ENCODE measurements around the gene UIMC1. TPM values are rescaled to one million over a fixed set of nuclear protein-coding genes. Genes with fewer than 3 reads are reported as not detected.
"Not testable (repeated sequence)": the region's sequence is repeated elsewhere in the genome, so short reads cannot be mapped to it uniquely, and the experiment has no call there.

Gene UIMC1
- total RNA-seq, 2 donors from 2014 or later = 38.7 to 41.4 TPM

GRCh38 chr5:177022386-177023302, 16.1 kb upstream of the UIMC1 start, which contains the start of gene ZNF346:
Gene ZNF346, plus strand, starts transcription at chr5:177022696. Its CDS starts 43 bp downstream, at chr5:177022739.
- Mint-ChIP-seq H3K27ac (peak within 1 kb of the TSS; percentile 99 to 100), H3K9me3 (no peaks in the 10 kb centered on the region), H3K36me3 (peaks cover 18 to 31% of the 10 kb centered on the region in 2 donors)
- peak; percentile 97 to 98 for ATAC-seq
- peak; percentile 92 to 93 for DNase-seq (ENCODE audit: low spot score in 2 of 2)

GRCh38 chr5:177020033-177020432, 13.5 kb upstream of the UIMC1 start:
- H3K9me3 Mint-ChIP-seq = no peaks in the 10 kb centered on the region
- H3K36me3 Mint-ChIP-seq = peaks cover 14 to 18% of the 10 kb centered on the region in 2 donors
- DNase-seq (ENCODE audit: low spot score in 2 of 2) = no peak
- ATAC-seq = no peak
- H3K27ac Mint-ChIP-seq = no peak overlapping the region

DNA sequence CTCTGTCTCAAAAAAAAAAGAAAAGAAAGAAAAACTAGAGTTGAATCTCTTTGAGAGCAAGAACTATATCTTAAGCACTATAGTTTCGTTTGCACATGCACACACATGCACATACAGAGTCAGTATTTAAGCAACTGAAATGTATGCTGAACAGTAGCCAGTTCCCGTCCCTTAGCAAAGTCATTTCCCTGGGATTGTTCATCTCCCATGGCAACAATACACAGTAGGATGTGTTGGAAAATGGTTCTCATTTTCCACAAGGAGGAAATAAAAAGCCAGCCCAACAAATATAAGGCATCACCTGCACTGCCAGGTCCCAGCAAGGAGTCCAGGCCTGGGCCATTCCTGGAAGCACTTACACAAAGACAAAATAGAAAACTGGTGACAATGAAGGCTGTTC, 11.8 kb upstream of the UIMC1 start:
- no peak for ATAC-seq
- H3K36me3 Mint-ChIP-seq = peaks cover 5 to 15% of the 10 kb centered on the region in 2 donors
- no peaks in the 10 kb centered on the region for H3K9me3 Mint-ChIP-seq
- DNase-seq (ENCODE audit: low spot score in 2 of 2) = no peak
- no peak overlapping the region for H3K27ac Mint-ChIP-seq

DNA sequence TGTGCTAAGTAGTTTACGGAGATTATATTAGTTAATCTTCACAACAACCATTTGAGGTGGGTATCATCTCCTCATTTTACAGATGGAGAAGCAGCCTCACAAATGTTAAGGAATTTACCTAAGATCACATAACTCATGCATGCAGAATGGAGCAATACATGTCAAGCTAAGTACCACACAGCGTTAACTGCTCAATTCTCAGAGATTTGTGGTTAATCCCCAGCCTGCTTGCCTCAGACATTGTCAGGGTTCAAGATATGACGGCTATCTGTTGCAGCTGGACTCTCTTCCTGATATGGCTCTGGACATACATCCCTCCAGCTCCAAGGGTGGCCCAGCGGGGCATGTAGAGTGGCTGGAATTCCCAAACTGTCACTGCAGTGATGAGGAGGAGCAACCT, 8.6 kb upstream of the UIMC1 start:
- Mint-ChIP-seq H3K36me3 (no peaks in the 10 kb centered on the region), H3K27ac (no peak overlapping the region), H3K9me3 (no peaks in the 10 kb centered on the region)
- no peak for DNase-seq (ENCODE audit: low spot score in 2 of 2)
- ATAC-seq = no peak

DNA sequence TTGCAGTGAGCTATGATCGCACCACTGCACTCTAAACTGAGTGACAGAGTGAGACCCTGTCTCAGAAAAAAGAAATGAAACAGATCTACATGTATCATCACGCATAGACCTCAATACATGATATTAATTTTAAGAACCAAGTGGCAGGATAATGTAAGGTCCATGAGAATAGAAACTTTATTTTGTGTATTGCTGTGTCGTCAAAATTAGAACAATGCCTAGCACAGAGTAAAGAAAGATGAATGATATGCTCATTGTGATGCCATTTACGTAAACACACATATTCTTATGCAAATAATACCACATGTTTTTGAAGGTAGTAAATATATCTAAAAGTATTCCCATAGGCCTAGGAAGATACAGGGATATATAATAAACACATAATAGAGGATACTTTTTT, 3.6 kb upstream of the UIMC1 start:
- Mint-ChIP-seq H3K9me3 (no peaks in the 10 kb centered on the region), H3K36me3 (peaks cover 7 to 8% of the 10 kb centered on the region in 2 donors), H3K27ac (no peak overlapping the region)
- ATAC-seq (no peak), DNase-seq (ENCODE audit: low spot score in 2 of 2) (no peak)

- Mint-ChIP-seq H3K27ac (no peak overlapping the region), H3K36me3 (peaks cover 7 to 8% of the 10 kb centered on the region in 2 donors), H3K9me3 (no peaks in the 10 kb centered on the region)
- DNase-seq (ENCODE audit: low spot score in 2 of 2) = no peak
- no peak for ATAC-seq
Observed at GRCh38 chr5:177008716-177009115, 2.1 kb upstream of the UIMC1 start.

DNA sequence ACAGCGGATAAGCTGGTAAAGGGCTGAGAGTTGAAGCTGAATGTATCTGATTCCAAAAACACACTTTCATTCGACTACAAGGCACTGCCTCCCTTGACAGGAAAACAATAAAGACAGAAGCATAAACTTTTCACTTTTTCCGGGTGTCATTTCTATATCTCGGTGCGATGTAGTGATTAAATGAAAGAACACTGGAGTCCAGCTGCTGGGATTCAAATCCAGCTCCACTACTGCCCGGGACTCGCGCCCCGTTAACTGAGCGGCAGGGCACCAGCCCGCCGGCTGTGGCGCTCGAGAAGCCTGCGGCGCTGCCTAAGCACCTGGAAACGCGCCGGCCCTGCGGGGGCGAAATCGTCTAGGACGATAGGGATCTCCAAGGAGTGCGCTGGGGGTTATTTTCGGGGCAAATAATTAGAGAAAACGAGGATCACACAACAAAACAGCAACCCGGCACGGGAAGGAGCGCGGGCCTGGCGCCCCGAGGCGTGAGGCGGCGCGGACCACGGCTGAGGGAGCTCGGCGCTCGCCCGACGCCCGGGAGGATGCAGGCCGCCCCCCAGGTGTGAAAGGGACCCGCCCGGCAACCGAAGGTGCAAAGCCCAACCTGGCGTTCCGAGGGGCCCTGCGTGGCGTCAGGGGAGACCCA, 837 bp downstream of the UIMC1 start:
- peak; percentile 37 to 53 for ATAC-seq
- Mint-ChIP-seq H3K27ac (peak overlapping the region; percentile 91 to 97), H3K36me3 (peaks cover 7 to 8% of the 10 kb centered on the region in 2 donors), H3K9me3 (no peaks in the 10 kb centered on the region)
- peak in 1 of 2 donors; percentile 52 for DNase-seq (ENCODE audit: low spot score in 2 of 2)

- H3K27ac Mint-ChIP-seq = peak overlapping the region in 1 of 2 donors; percentile 91
- DNase-seq (ENCODE audit: low spot score in 2 of 2) (no peak), ATAC-seq (no peak)
- peaks cover 7 to 8% of the 10 kb centered on the region in 2 donors for H3K36me3 Mint-ChIP-seq
- no peaks in the 10 kb centered on the region for H3K9me3 Mint-ChIP-seq
Observed at GRCh38 chr5:177004961-177005360, 1.6 kb downstream of the UIMC1 start.

- no peak for ATAC-seq
- Mint-ChIP-seq H3K9me3 (peaks cover 0 to 3% of the 10 kb centered on the region in 2 donors), H3K27ac (no peak overlapping the region), H3K36me3 (peaks cover 8 to 13% of the 10 kb centered on the region in 2 donors)
- DNase-seq (ENCODE audit: low spot score in 2 of 2) = no peak
Observed at GRCh38 chr5:177003649-177004048, 2.9 kb downstream of the UIMC1 start.

DNA sequence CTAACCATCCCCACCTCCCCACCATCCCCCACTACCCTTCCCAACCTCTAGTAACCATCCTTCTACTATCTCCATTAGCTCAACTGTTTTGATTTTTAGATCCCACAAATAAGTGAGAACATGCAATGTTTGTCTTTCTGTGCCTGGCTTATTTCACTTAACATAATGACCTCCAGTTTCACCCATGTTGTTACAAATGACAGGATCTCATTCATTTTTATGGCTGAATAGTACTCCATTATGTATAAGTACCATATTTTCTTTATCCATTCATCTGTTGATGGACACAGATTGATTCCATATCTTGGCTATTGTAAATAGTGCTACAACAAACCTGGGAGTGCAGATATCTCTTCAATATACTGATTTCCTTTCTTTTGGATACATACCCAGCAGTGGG, 7.1 kb downstream of the UIMC1 start:
- not testable (repeated sequence) for H3K27ac Mint-ChIP-seq; ATAC-seq; H3K9me3 Mint-ChIP-seq; DNase-seq (ENCODE audit: low spot score in 2 of 2)
- peaks cover 0 to 10% of the 10 kb centered on the region in 2 donors for H3K36me3 Mint-ChIP-seq

- DNase-seq (ENCODE audit: low spot score in 2 of 2) (no peak), ATAC-seq (no peak)
- Mint-ChIP-seq H3K27ac (no peak overlapping the region), H3K36me3 (peaks cover 0 to 10% of the 10 kb centered on the region in 2 donors), H3K9me3 (peaks cover 0 to 3% of the 10 kb centered on the region in 2 donors)
Observed at GRCh38 chr5:176998828-176999227, 7.8 kb downstream of the UIMC1 start.

GRCh38 chr5:176996780-176997179, 9.8 kb downstream of the UIMC1 start:
- no peak for DNase-seq (ENCODE audit: low spot score in 2 of 2)
- peak overlapping the region in 1 of 2 donors; percentile 7 for H3K27ac Mint-ChIP-seq
- ATAC-seq = no peak
- peaks cover 0 to 3% of the 10 kb centered on the region in 2 donors for H3K9me3 Mint-ChIP-seq
- peaks cover 0 to 10% of the 10 kb centered on the region in 2 donors for H3K36me3 Mint-ChIP-seq

DNA sequence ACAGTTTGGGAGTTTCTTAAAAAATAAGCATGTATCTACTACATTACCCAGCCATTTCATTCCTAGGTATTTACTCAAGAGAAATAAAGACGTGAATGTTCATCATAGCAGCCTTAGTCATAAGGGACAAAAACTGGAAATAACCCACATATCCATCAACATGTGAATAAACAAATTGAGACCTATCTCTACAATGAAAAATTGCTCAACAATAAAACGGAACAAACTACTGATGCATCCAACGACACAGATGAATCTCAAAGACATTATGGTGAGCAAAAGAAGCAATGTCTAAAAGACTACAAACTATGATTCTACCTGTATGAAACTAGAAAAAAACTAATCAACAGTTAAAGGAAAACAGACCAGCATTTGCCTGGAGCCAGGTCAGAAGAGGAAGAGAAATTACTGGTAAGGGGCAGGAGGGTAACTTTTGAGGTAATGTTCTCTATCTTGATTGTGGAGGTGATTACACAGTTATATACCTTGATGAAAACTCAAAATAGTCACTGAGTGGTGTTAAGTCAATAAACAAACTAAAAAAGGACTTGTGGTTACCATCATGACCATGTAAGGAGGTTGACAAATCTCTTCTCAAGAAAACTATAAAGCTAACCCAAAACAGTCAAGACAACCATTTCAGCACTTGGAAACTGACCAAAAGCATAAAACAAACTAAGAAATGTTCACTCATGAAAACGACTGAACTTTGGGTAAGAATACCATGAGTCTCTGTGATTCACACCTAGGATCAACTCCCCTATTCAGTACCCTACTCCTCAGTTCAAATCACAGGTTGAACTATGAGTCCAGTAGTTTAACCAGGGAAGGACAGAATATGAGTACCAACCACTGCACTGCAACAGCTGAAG, 10.4 kb downstream of the UIMC1 start:
- ATAC-seq (peak; percentile 55 to 84), DNase-seq (ENCODE audit: low spot score in 2 of 2) (no peak)
- Mint-ChIP-seq H3K9me3 (peaks cover 0 to 3% of the 10 kb centered on the region in 2 donors), H3K27ac (no peak overlapping the region), H3K36me3 (peaks cover 0 to 10% of the 10 kb centered on the region in 2 donors)

DNA sequence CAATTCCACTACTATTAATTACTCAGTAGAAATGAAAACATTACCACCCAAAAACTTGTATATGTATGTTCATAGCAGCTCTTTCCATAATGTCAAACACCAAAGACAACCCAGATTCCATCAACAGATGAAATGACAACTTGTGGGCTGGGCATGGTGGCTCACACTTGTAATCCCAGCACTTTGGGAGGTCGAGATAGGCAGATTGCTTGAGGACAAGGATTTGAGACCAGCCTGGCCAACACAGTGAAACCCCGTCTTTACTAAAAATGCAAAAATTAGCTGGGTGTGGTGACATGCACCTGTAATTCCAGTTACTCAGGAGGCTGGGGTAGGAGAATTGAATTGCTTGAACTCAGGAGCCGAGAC, 11.5 kb downstream of the UIMC1 start:
- H3K9me3 Mint-ChIP-seq = peaks cover 0 to 3% of the 10 kb centered on the region in 2 donors
- ATAC-seq (no peak), DNase-seq (ENCODE audit: low spot score in 2 of 2) (no peak)
- peaks cover 0 to 10% of the 10 kb centered on the region in 2 donors for H3K36me3 Mint-ChIP-seq
- H3K27ac Mint-ChIP-seq = no peak overlapping the region

DNA sequence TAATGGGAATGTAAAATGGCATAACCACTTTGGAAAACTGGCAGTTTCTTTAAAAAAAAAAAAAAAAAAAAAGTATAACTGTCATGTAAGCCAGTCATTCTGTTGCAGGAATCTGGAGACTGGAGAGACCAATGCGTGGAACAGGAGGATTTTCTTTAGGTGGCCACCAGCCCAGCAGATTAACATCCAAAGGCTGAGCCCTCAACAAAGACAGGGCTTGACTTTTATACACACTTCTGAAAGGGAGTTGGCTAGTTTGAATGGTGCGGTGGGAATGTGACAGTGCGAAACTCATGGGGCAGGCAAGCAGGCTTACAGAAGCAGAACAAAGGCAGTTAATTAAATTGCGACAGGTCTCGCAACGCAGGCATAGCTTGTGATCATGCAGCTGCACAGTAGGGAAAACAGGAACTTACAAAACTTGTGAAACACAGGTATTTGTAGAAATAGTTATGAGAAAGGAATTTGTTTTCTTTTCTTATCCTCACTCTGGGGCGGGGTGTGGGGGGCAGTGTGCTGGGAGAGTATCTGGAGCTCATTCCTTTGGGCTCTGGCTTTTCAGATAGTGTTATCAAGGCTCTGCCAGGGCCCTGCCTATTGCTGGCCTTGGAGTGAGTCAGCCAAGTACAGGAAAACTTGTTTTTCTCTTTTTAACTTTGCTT, 12.0 kb downstream of the UIMC1 start:
- no peak for DNase-seq (ENCODE audit: low spot score in 2 of 2)
- H3K36me3 Mint-ChIP-seq = peaks cover 0 to 9% of the 10 kb centered on the region in 2 donors
- H3K27ac Mint-ChIP-seq = no peak overlapping the region
- peaks cover 0 to 2% of the 10 kb centered on the region in 2 donors for H3K9me3 Mint-ChIP-seq
- ATAC-seq = no peak

- not testable (repeated sequence) for DNase-seq (ENCODE audit: low spot score in 2 of 2); H3K27ac Mint-ChIP-seq; H3K9me3 Mint-ChIP-seq; H3K36me3 Mint-ChIP-seq; ATAC-seq
Observed at GRCh38 chr5:176993081-176993480, 13.5 kb downstream of the UIMC1 start.

All from activated naive CD4-positive, alpha-beta T cell treated with anti-CD3 and anti-CD28 coated beads, Interleukin-2, amount 50 U/mL, for 72 hours (primary cell).